ENCODE results near the gene NEAT1. TPM values are rescaled to one million over a fixed set of nuclear protein-coding genes. Genes with fewer than 3 reads are reported as not detected.
A peak's percentile ranks its signal among the peaks of the same experiment; 100 is the strongest.

NEAT1 gene
- total and polyA plus RNA-seq, 9 of the 15 experiments (the other 6 are each of a cell fraction or from before 2014, with no cell fraction given) = 20.1 to 389 (median 62.8) TPM

- no peak overlapping the region for H2AFZ ChIP-seq (ENCODE audit: low read depth, low read length)
- no peaks in the 10 kb centered on the region for H3K27me3 ChIP-seq (ENCODE audit: control insufficient read depth in 2 of 2, insufficient read depth in 2 of 2, low read length in 2 of 2)
- no peaks in the 10 kb centered on the region for H3K9me3 ChIP-seq (replicated peaks; ENCODE audit: control insufficient read depth, insufficient read depth, low read depth, low read length)
- H4K20me1 ChIP-seq (replicated peaks; ENCODE audit: control insufficient read depth, insufficient read depth, low read length) = peaks cover 17% of the 10 kb centered on the region; the same call in 1 of the 2 replicates
- FAIRE-seq (no peak), DNase-seq (ENCODE audit: extremely low read depth in 1 of 4, low spot score in 3 of 4) (no peak), ATAC-seq (no peak)
- peak overlapping the region; percentile 12; the same call in 2 of the 3 replicates for H3K27ac ChIP-seq (ENCODE audit: extremely low read depth, low read depth, low read length)
- in situ Hi-C loops (cut with MboI) (no loop called here), intact Hi-C loops (cut with micrococcal nuclease) (no loop called here)
- no TSS peak for BruUV-seq (replicated peaks)
- WGBS (ENCODE audit: insufficient coverage, low coverage, missing lambda C conversion rate) = 85% methylated on average over 14 of the region's 14 CpGs
- H3K4me2 ChIP-seq (ENCODE audit: insufficient read depth, low read length) = no peak overlapping the region
- peak overlapping the region in 1 of 2 experiments; percentile 79; a peak in 2 of 4 replicates for H3K9ac ChIP-seq (ENCODE audit: insufficient read depth in 1 of 2, low read depth in 2 of 2, low read length in 2 of 2)
- ChIA-PET CTCF (ENCODE audit: low intra/inter-chr PET ratio) (interaction anchor here (0.6 kb wide), 1 partner anchor 24 kb away, joined by 4 read pairs; no protein-coding TSS in a partner anchor), POLR2A (interaction anchor here (0.6 to 12.0 kb wide), 16 partner anchors 8 to 89 kb away, joined by 3 to 309 read pairs (median 4); partner anchors contain the start of genes MALAT1, NEAT1 and SCYL1)
- H3K4me3 ChIP-seq = no peak overlapping the region
- peaks cover 59% of the 10 kb centered on the region; the same call in 2 of the 3 replicates for H3K36me3 ChIP-seq (ENCODE audit: control insufficient read depth, insufficient read depth, low read length)
- H3K79me2 ChIP-seq (ENCODE audit: control insufficient read depth, insufficient read depth, low read length) = peaks cover 39% of the 10 kb centered on the region
- H3K9me1 ChIP-seq (ENCODE audit: control insufficient read depth, insufficient read depth, low read length) = no peaks in the 10 kb centered on the region
- peaks cover 25 to 67% of the 10 kb centered on the region in 2 experiments; a peak in 4 of 5 replicates for H3K4me1 ChIP-seq (replicated peaks in 1 of 2; ENCODE audit: control insufficient read depth in 2 of 2, insufficient read depth in 2 of 2, low read length in 2 of 2)
- TF ChIP-seq TSHZ1 (CRISPR knock-in tag; IDR thresholded peaks at IDR 0.05) (no peak), GTF2A2 (tag; IDR thresholded peaks at IDR 0.05) (no peak), E2F3 (CRISPR knock-in tag; IDR thresholded peaks at IDR 0.05) (no peak), SMARCA5 (IDR thresholded peaks at IDR 0.05) (no peak), MAX (CRISPR knock-in tag; IDR thresholded peaks at IDR 0.05) (no peak), PML (IDR thresholded peaks at IDR 0.05; ENCODE audit: low read length) (peak; percentile 28), HNRNPUL1 (IDR thresholded peaks at IDR 0.05; ENCODE audit: low read length) (no peak), GTF2E2 (tag; IDR thresholded peaks at IDR 0.05) (no peak), KAT8 (IDR thresholded peaks at IDR 0.05; ENCODE audit: low read depth) (no peak), ZNF408 (CRISPR knock-in tag; IDR thresholded peaks at IDR 0.05; ENCODE audit: low read depth) (no peak), POLR2A (conservative IDR thresholded peaks at IDR 0.05) (peak; percentile 49), MTF1 (CRISPR knock-in tag; IDR thresholded peaks at IDR 0.05; ENCODE audit: borderline replicate concordance) (no peak), NFRKB (IDR thresholded peaks at IDR 0.05; ENCODE audit: low read depth) (no peak), FOXM1 (IDR thresholded peaks at IDR 0.05; ENCODE audit: low read depth) (no peak), FOXM1 (CRISPR knock-in tag; IDR thresholded peaks at IDR 0.05; ENCODE audit: low read depth) (no peak), STAT6 (CRISPR knock-in tag; IDR thresholded peaks at IDR 0.05) (no peak), TARDBP (IDR thresholded peaks at IDR 0.05) (peak; percentile 81), SRSF1 (IDR thresholded peaks at IDR 0.05; ENCODE audit: low read depth, low read length) (no peak), ZNF143 (CRISPR knock-in tag; IDR thresholded peaks at IDR 0.05) (no peak)
Observed at GRCh38 chr11:65444314-65445051, 21.9 kb downstream of the NEAT1 start.

All from K562 (cell line).